GM12878 (cell line): Measurements from ENCODE around the gene MSRB1.

Source experiments
- CREB1 ChIP-seq: IDR thresholded peaks from 2 replicates; pipeline ENCODE4 v1.6.1; 2012; ENCODE audit warnings: low read depth, mild to moderate bottlenecking, inconsistent platforms
- EGR1 ChIP-seq, 2 experiments: IDR thresholded peaks; 1 replicate in 1 of 2; 2 replicates in 1 of 2; pipeline ENCODE4 v1.6.1; 2011 to 2012; ENCODE audit warnings: low read depth in 2 of 2, low read length in 2 of 2, borderline replicate concordance in 1 of 2, mild to moderate bottlenecking in 1 of 2, moderate library complexity in 1 of 2
- EZH2 ChIP-seq: IDR thresholded peaks from 2 replicates; pipeline ENCODE4 v1.6.1; 2012; ENCODE audit warnings: low read depth, mild to moderate bottlenecking, control low read depth, inconsistent platforms, low read length, borderline replicate concordance; ENCODE audit not compliant: control insufficient read depth
- FOS ChIP-seq: IDR thresholded peaks from 3 replicates; pipeline ENCODE4 v1.6.1; 2011; ENCODE audit warnings: borderline replicate concordance; ENCODE audit not compliant: insufficient read length; ENCODE audit errors: extremely low read depth
- GABPA ChIP-seq: IDR thresholded peaks from 2 replicates; pipeline ENCODE4 v1.6.1; 2014; ENCODE audit warnings: antibody characterized with exemption, low read depth, mild to moderate bottlenecking, inconsistent platforms
- HDAC2 ChIP-seq: fragments of 200-600 bp; sonication (generic); IDR thresholded peaks from 2 replicates; pipeline ENCODE4 v1.6.1; 2017
- NRF1 ChIP-seq: conservative IDR thresholded peaks from 2 replicates; pipeline ENCODE4 v1.6.1; 2011; ENCODE audit warnings: mild to moderate bottlenecking, low read depth, low read length, improper control_type of control experiment
- POLR2A ChIP-seq: IDR thresholded peaks from 2 replicates; pipeline ENCODE4 v1.6.1; 2011; ENCODE audit warnings: low read depth, mild to moderate bottlenecking, low read length
- POLR2AphosphoS5 ChIP-seq: IDR thresholded peaks from 2 replicates; pipeline ENCODE4 v1.6.1; 2011; ENCODE audit warnings: mild to moderate bottlenecking, low read length, inconsistent platforms
- TARDBP ChIP-seq: IDR thresholded peaks from 2 replicates; pipeline ENCODE4 v1.6.1; 2016; ENCODE audit warnings: borderline replicate concordance
- ZNF217 ChIP-seq: fragments of 450-650 bp; IDR thresholded peaks from 2 replicates; pipeline ENCODE4 v1.6.1; 2017; ENCODE audit warnings: antibody characterized with exemption, mild to moderate bottlenecking
- TF ChIP-seq, protein P1 (sequence below), 3 experiments: IDR thresholded peaks in 2 of 3; conservative IDR thresholded peaks in 1 of 3; 2 replicates each; pipeline ENCODE4 v1.5.1; 2011; ENCODE audit warnings: low read depth in 3 of 3, low read length in 3 of 3, mild to moderate bottlenecking in 3 of 3, control low read depth in 2 of 3, moderate library complexity in 2 of 3, inconsistent platforms in 1 of 3, mixed read lengths in 1 of 3; ENCODE audit not compliant: control insufficient read depth in 2 of 3, insufficient read depth in 1 of 3; ENCODE audit errors: extremely low read depth in 1 of 3
- TF ChIP-seq, protein P2 (sequence below): IDR thresholded peaks from 2 replicates; pipeline ENCODE4 v1.6.1; 2012; ENCODE audit warnings: low read length, inconsistent platforms
- TF ChIP-seq, protein P3 (sequence below): fragments of 450-650 bp; IDR thresholded peaks from 2 replicates; pipeline ENCODE4 v1.6.1; 2017; ENCODE audit warnings: antibody characterized with exemption, mild to moderate bottlenecking, moderate library complexity

DNA sequence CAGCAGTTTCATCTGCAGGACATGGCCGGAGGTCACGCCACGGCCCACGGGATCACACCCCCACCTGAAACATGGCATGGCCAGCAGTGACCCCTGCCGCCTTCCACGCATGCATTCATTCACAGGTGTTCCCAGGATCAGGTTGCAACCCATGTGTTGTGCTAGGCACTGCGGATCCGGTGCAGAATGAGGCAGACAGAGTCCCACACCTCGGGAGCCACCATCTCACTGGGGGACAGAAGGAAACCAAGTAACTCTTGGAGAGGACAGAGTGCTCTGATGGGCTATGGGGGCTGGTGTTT lies 4.3 kb upstream of the MSRB1 start:
- TF ChIP-seq FOS, result no peak
- TF ChIP-seq EGR1 (IDR thresholded peaks at IDR 0.05; ENCODE audit: borderline replicate concordance in 1 of 2, low read depth in 2 of 2, low read length in 2 of 2), result no peak
- TF ChIP-seq POLR2AphosphoS5, result no peak
- TF ChIP-seq, protein P1, sequence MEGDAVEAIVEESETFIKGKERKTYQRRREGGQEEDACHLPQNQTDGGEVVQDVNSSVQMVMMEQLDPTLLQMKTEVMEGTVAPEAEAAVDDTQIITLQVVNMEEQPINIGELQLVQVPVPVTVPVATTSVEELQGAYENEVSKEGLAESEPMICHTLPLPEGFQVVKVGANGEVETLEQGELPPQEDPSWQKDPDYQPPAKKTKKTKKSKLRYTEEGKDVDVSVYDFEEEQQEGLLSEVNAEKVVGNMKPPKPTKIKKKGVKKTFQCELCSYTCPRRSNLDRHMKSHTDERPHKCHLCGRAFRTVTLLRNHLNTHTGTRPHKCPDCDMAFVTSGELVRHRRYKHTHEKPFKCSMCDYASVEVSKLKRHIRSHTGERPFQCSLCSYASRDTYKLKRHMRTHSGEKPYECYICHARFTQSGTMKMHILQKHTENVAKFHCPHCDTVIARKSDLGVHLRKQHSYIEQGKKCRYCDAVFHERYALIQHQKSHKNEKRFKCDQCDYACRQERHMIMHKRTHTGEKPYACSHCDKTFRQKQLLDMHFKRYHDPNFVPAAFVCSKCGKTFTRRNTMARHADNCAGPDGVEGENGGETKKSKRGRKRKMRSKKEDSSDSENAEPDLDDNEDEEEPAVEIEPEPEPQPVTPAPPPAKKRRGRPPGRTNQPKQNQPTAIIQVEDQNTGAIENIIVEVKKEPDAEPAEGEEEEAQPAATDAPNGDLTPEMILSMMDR (IDR thresholded peaks at IDR 0.05 in 2 of 3, conservative IDR thresholded peaks at IDR 0.05 in 1 of 3; ENCODE audit: control insufficient read depth in 2 of 3, extremely low read depth in 1 of 3, insufficient read depth in 1 of 3, low read depth in 3 of 3, low read length in 3 of 3), result no peak
- no peak for TF ChIP-seq HDAC2
- TF ChIP-seq TARDBP, result no peak
- TF ChIP-seq POLR2A, result no peak
- TF ChIP-seq, protein P2, sequence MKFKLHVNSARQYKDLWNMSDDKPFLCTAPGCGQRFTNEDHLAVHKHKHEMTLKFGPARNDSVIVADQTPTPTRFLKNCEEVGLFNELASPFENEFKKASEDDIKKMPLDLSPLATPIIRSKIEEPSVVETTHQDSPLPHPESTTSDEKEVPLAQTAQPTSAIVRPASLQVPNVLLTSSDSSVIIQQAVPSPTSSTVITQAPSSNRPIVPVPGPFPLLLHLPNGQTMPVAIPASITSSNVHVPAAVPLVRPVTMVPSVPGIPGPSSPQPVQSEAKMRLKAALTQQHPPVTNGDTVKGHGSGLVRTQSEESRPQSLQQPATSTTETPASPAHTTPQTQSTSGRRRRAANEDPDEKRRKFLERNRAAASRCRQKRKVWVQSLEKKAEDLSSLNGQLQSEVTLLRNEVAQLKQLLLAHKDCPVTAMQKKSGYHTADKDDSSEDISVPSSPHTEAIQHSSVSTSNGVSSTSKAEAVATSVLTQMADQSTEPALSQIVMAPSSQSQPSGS, result no peak
- no peak for TF ChIP-seq ZNF217
- TF ChIP-seq GABPA, result no peak
- TF ChIP-seq NRF1, result no peak
- no peak for TF ChIP-seq EZH2
- TF ChIP-seq CREB1, result no peak
- TF ChIP-seq, protein P3, sequence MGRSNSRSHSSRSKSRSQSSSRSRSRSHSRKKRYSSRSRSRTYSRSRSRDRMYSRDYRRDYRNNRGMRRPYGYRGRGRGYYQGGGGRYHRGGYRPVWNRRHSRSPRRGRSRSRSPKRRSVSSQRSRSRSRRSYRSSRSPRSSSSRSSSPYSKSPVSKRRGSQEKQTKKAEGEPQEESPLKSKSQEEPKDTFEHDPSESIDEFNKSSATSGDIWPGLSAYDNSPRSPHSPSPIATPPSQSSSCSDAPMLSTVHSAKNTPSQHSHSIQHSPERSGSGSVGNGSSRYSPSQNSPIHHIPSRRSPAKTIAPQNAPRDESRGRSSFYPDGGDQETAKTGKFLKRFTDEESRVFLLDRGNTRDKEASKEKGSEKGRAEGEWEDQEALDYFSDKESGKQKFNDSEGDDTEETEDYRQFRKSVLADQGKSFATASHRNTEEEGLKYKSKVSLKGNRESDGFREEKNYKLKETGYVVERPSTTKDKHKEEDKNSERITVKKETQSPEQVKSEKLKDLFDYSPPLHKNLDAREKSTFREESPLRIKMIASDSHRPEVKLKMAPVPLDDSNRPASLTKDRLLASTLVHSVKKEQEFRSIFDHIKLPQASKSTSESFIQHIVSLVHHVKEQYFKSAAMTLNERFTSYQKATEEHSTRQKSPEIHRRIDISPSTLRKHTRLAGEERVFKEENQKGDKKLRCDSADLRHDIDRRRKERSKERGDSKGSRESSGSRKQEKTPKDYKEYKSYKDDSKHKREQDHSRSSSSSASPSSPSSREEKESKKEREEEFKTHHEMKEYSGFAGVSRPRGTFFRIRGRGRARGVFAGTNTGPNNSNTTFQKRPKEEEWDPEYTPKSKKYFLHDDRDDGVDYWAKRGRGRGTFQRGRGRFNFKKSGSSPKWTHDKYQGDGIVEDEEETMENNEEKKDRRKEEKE, result no peak
